IMR-90 (cell line): ENCODE measurements around the gene DIPK1A.

Source experiments
- CTCF ChIP-seq: conservative IDR thresholded peaks from 2 replicates; pipeline ENCODE4 v1.5.1; 2012; ENCODE audit warnings: mild to moderate bottlenecking, low read depth, low read length, improper control_type of control experiment
- MXI1 ChIP-seq: IDR thresholded peaks from 2 replicates; pipeline ENCODE4 v1.6.1; 2012; ENCODE audit warnings: low read depth, mild to moderate bottlenecking, low read length, moderate library complexity, borderline replicate concordance

DNA sequence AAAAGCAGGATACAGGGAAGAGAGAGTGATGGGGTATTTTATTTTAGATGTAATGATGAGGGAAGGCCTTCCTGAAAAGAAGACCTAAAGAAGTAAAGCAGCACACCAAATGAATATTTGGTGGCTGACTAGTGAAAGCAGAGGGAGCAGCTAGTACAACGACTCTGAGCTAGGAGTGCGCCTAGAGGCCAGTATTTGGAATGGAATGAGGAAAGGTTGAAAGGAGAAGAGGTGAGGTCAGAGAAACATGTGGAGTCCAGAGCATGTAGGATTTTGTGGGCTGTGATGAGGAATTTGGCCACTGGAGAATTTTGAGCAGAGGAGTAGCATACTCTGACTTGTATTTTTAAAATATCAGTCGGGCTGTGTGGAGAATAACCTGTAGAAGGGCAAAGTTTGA, 141.2 kb downstream of the DIPK1A start:
- no peak for TF ChIP-seq CTCF
- TF ChIP-seq MXI1, result no peak
